OCI-LY3 (cell line): Measurements from ENCODE around the gene TRABD.

Source experiments
- H2AFZ ChIP-seq: fragments of 200-600, 300-600 bp; shearing (Covaris generic); 2 replicates; pipeline ENCODE4 v1.6.0; 2014; ENCODE audit warnings: antibody characterized with exemption, low read depth, low read length
- H3K27ac ChIP-seq: fragments of 200-600, 300-600 bp; sonication (generic); 2 replicates; pipeline ENCODE4 v1.5.1; 2014; ENCODE audit warnings: mild to moderate bottlenecking, low read length, moderate library complexity, mixed read lengths
- H3K27me3 ChIP-seq: fragments of 200-600, 300-600 bp; sonication (generic); 2 replicates; pipeline ENCODE4 v1.6.1; 2014; ENCODE audit warnings: low read depth, low read length, mixed read lengths
- H3K36me3 ChIP-seq: fragments of 200-600, 300-600 bp; sonication (generic); replicated peaks from 2 replicates; pipeline ENCODE3; 2014; ENCODE audit warnings: low read depth, low read length, mixed read lengths
- H3K4me1 ChIP-seq: fragments of 300-600, 200-600 bp; sonication (generic); 2 replicates; pipeline ENCODE4 v1.6.1; 2014; ENCODE audit warnings: low read length, mixed read lengths
- H3K4me2 ChIP-seq: fragments of 200-600, 300-600 bp; sonication (generic); 2 replicates; pipeline ENCODE4 v1.6.1; 2014; ENCODE audit warnings: low read length, mixed read lengths
- H3K4me3 ChIP-seq: fragments of 300-600, 200-600 bp; sonication (generic); 2 replicates; pipeline ENCODE4 v1.5.1; 2014; ENCODE audit warnings: antibody characterized with exemption, mild to moderate bottlenecking, low read length, moderate library complexity
- H3K79me2 ChIP-seq: fragments of 300-600, 200-600 bp; shearing (Covaris generic); 2 replicates; pipeline ENCODE4 v1.6.1; 2014; ENCODE audit warnings: mild to moderate bottlenecking, low read length, mixed read lengths
- H3K9ac ChIP-seq: fragments of 300-600, 200-600 bp; shearing (Covaris generic); 2 replicates; pipeline ENCODE4 v1.6.0; 2014; ENCODE audit warnings: mild to moderate bottlenecking, low read length, moderate library complexity
- H3K9me3 ChIP-seq: fragments of 200-600, 300-600 bp; shearing (Covaris generic); 2 replicates; pipeline ENCODE4 v1.6.1; 2014; ENCODE audit warnings: low read length, mixed read lengths; ENCODE audit not compliant: insufficient read depth
- H4K20me1 ChIP-seq: fragments of 200-600, 300-600 bp; sonication (generic); 2 replicates; pipeline ENCODE4 v1.6.1; 2016; ENCODE audit warnings: low read length, mixed read lengths; ENCODE audit not compliant: insufficient read depth
- EZH2phosphoT487 ChIP-seq: fragments of 200-600 bp; shearing (Covaris generic); IDR thresholded peaks from 2 replicates; pipeline ENCODE4 v1.6.1; 2018; ENCODE audit warnings: antibody characterized with exemption, mixed run types, low read depth
- TF ChIP-seq, protein P1 (sequence below): fragments of 200-600, 300-600 bp; sonication (generic); IDR thresholded peaks from 2 replicates; pipeline ENCODE4 v1.5.1; 2014; ENCODE audit warnings: antibody characterized with exemption, low read length, low read depth

Gene TRABD

DNA sequence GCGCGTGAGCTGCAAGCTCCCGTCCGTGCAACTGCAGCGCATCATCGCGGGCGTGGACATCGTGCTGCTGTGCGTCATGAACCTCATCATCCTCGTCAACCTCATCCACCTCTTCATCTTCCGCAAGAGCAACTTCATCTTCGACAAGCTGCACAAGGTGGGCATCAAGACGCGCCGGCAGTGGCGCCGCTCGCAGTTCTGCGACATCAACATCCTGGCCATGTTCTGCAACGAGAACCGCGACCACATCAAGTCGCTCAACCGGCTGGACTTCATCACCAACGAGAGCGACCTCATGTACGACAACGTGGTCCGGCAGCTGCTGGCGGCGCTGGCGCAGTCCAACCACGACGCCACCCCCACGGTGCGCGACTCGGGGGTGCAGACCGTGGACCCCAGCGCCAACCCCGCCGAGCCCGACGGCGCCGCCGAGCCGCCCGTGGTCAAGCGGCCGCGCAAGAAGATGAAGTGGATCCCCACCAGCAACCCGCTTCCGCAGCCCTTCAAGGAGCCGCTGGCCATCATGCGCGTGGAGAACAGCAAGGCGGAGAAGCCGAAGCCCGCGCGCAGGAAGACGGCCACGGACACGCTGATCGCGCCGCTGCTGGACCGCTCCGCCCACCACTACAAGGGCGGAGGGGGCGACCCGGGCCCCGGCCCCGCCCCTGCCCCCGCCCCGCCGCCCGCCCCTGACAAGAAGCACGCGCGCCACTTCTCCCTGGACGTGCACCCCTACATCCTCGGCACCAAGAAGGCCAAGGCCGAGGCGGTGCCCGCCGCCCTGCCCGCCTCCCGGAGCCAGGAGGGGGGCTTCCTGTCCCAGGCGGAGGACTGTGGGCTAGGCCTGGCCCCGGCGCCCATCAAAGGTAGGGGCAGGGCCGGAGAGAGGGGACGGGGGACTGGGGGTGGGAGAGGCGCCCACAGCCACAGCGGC is 7.9 kb upstream of the TRABD start:
- TF ChIP-seq, protein P1, sequence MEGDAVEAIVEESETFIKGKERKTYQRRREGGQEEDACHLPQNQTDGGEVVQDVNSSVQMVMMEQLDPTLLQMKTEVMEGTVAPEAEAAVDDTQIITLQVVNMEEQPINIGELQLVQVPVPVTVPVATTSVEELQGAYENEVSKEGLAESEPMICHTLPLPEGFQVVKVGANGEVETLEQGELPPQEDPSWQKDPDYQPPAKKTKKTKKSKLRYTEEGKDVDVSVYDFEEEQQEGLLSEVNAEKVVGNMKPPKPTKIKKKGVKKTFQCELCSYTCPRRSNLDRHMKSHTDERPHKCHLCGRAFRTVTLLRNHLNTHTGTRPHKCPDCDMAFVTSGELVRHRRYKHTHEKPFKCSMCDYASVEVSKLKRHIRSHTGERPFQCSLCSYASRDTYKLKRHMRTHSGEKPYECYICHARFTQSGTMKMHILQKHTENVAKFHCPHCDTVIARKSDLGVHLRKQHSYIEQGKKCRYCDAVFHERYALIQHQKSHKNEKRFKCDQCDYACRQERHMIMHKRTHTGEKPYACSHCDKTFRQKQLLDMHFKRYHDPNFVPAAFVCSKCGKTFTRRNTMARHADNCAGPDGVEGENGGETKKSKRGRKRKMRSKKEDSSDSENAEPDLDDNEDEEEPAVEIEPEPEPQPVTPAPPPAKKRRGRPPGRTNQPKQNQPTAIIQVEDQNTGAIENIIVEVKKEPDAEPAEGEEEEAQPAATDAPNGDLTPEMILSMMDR = no peak
- no peak for TF ChIP-seq EZH2phosphoT487
- H3K9me3 ChIP-seq = no peaks in the 10 kb centered on the region
- H3K27me3 ChIP-seq = no peaks in the 10 kb centered on the region
- no peak overlapping the region for H3K4me3 ChIP-seq
- no peaks in the 10 kb centered on the region for H3K79me2 ChIP-seq
- H3K27ac ChIP-seq = no peak overlapping the region
- H3K4me2 ChIP-seq = no peak overlapping the region
- H4K20me1 ChIP-seq = no peaks in the 10 kb centered on the region
- H3K9ac ChIP-seq = no peak overlapping the region
- H2AFZ ChIP-seq = no peak overlapping the region
- no peaks in the 10 kb centered on the region for H3K36me3 ChIP-seq
- H3K4me1 ChIP-seq = peaks cover 19% of the 10 kb centered on the region

- H3K4me1 ChIP-seq = peaks cover 14% of the 10 kb centered on the region
- no peaks in the 10 kb centered on the region for H3K36me3 ChIP-seq
- no peak overlapping the region for H3K4me3 ChIP-seq
- no peaks in the 10 kb centered on the region for H3K27me3 ChIP-seq
- H3K79me2 ChIP-seq = no peaks in the 10 kb centered on the region
- no peak overlapping the region for H3K4me2 ChIP-seq
- H3K9ac ChIP-seq = no peak overlapping the region
- no peak overlapping the region for H3K27ac ChIP-seq
- no peak overlapping the region for H2AFZ ChIP-seq
- no peak for TF ChIP-seq EZH2phosphoT487
- TF ChIP-seq, protein P1 = no peak
- H3K9me3 ChIP-seq = no peaks in the 10 kb centered on the region
- H4K20me1 ChIP-seq = no peaks in the 10 kb centered on the region
Measured at GRCh38 chr22:50178471-50178864, 7.2 kb upstream of the TRABD start.

GRCh38 chr22:50178871-50179869 is 6.5 kb upstream of the TRABD start:
- no peak overlapping the region for H3K9ac ChIP-seq
- H3K36me3 ChIP-seq = no peaks in the 10 kb centered on the region
- H3K79me2 ChIP-seq = no peaks in the 10 kb centered on the region
- no peak overlapping the region for H2AFZ ChIP-seq
- H3K9me3 ChIP-seq = no peaks in the 10 kb centered on the region
- no peak overlapping the region for H3K4me2 ChIP-seq
- TF ChIP-seq, protein P1 = no peak
- no peak for TF ChIP-seq EZH2phosphoT487
- H4K20me1 ChIP-seq = no peaks in the 10 kb centered on the region
- H3K27me3 ChIP-seq = no peaks in the 10 kb centered on the region
- peaks cover 12% of the 10 kb centered on the region for H3K4me1 ChIP-seq
- no peak overlapping the region for H3K4me3 ChIP-seq
- no peak overlapping the region for H3K27ac ChIP-seq
